ENCODE measurements around the gene RTN4RL2. TPM values are rescaled to one million over a fixed set of nuclear protein-coding genes. Genes with fewer than 3 reads are reported as not detected.

The RTN4RL2 gene
- polyA plus RNA-seq, 3 donors: 0.40 to 0.53 (median 0.44) TPM

GRCh38 chr11:57467508-57468157 is 7.3 kb downstream of the RTN4RL2 start:
- no peak for TF ChIP-seq CTCF (IDR thresholded peaks at IDR 0.05)

GRCh38 chr11:57468276-57468675 is 7.9 kb downstream of the RTN4RL2 start:
- Mint-ChIP-seq H3K36me3 (peaks cover 2 to 16% of the 10 kb centered on the region in 2 donors), H3K27ac (no peak overlapping the region), H3K4me1 (peaks cover 14% of the 10 kb centered on the region), H3K27me3 (ENCODE audit: low read depth in 3 of 3) (peaks cover 0 to 8% (median 1%) of the 10 kb centered on the region in 3 donors), H3K4me3 (no peak overlapping the region), H3K9me3 (no peaks in the 10 kb centered on the region)
- no peak overlapping the region for H3K27ac ChIP-seq (ENCODE audit: low read depth in 1 of 2, low read length in 2 of 2)
- H3K4me2 ChIP-seq (replicated peaks; ENCODE audit: extremely low read depth, low read length, poor library complexity, severe bottlenecking): no peak overlapping the region
- no peaks in the 10 kb centered on the region for H3K79me2 ChIP-seq (ENCODE audit: insufficient read depth, low read length)
- no peak for TF ChIP-seq CTCF (IDR thresholded peaks at IDR 0.05)
- intact Hi-C loops (cut with micrococcal nuclease): no loop called here
- 90% methylated on average over 3 of the region's 4 CpGs for WGBS (ENCODE audit: insufficient coverage)
- H3K4me1 ChIP-seq (ENCODE audit: control insufficient read depth in 1 of 2, insufficient read depth in 2 of 2, low read length in 2 of 2): peaks cover 11 to 14% of the 10 kb centered on the region in 2 donors
- no peak overlapping the region for H3K9ac ChIP-seq (ENCODE audit: insufficient read depth, low read length, poor library complexity, severe bottlenecking)
- H2AFZ ChIP-seq (ENCODE audit: insufficient read depth, low read depth, low read length, poor library complexity, severe bottlenecking): no peak overlapping the region
- no peaks in the 10 kb centered on the region for H3K27me3 ChIP-seq (ENCODE audit: control insufficient read depth in 2 of 2, insufficient read depth in 2 of 2, low read length in 2 of 2)
- no peaks in the 10 kb centered on the region for H3K36me3 ChIP-seq (replicated peaks in 1 of 2; ENCODE audit: control insufficient read depth in 1 of 2, insufficient read depth in 2 of 2, low read length in 2 of 2)
- no peaks in the 10 kb centered on the region for H4K20me1 ChIP-seq (ENCODE audit: insufficient read depth, low read length)
- no peak overlapping the region for H3K4me3 ChIP-seq (replicated peaks in 1 of 3; ENCODE audit: low read depth in 2 of 3, low read length in 3 of 3)
- DNase-seq: no peak
- no peaks in the 10 kb centered on the region for H3K9me3 ChIP-seq (replicated peaks in 1 of 2; ENCODE audit: control insufficient read depth in 1 of 2, insufficient read depth in 1 of 2, low read length in 2 of 2)

More at GRCh38 chr11:57467508-57468157, 7.3 kb downstream of the RTN4RL2 start:
- no peak overlapping the region for H3K4me2 ChIP-seq (replicated peaks; ENCODE audit: extremely low read depth, low read length, poor library complexity, severe bottlenecking)
- H3K27me3 ChIP-seq (ENCODE audit: control insufficient read depth in 2 of 2, insufficient read depth in 2 of 2, low read length in 2 of 2): no peaks in the 10 kb centered on the region
- DNase-seq: no peak
- intact Hi-C loops (cut with micrococcal nuclease): no loop called here
- H3K9ac ChIP-seq (ENCODE audit: insufficient read depth, low read length, poor library complexity, severe bottlenecking): no peak overlapping the region
- H3K4me1 ChIP-seq (ENCODE audit: control insufficient read depth in 1 of 2, insufficient read depth in 2 of 2, low read length in 2 of 2): peaks cover 4 to 8% of the 10 kb centered on the region in 2 donors
- no peak overlapping the region for H3K4me3 Mint-ChIP-seq
- H3K27ac Mint-ChIP-seq: no peak overlapping the region
- H3K79me2 ChIP-seq (ENCODE audit: insufficient read depth, low read length): no peaks in the 10 kb centered on the region
- H3K9me3 Mint-ChIP-seq: no peaks in the 10 kb centered on the region
- no peaks in the 10 kb centered on the region for H3K36me3 ChIP-seq (replicated peaks in 1 of 2; ENCODE audit: control insufficient read depth in 1 of 2, insufficient read depth in 2 of 2, low read length in 2 of 2)
- H3K4me3 ChIP-seq (replicated peaks in 1 of 3; ENCODE audit: low read depth in 2 of 3, low read length in 3 of 3): no peak overlapping the region
- peaks cover 7 to 16% of the 10 kb centered on the region in 2 donors for H3K36me3 Mint-ChIP-seq
- peaks cover 10% of the 10 kb centered on the region for H3K4me1 Mint-ChIP-seq
- peaks cover 0 to 12% (median 6%) of the 10 kb centered on the region in 3 donors for H3K27me3 Mint-ChIP-seq (ENCODE audit: low read depth in 3 of 3)
- WGBS (ENCODE audit: insufficient coverage): 92% methylated on average over 23 of the region's 23 CpGs
- H3K9me3 ChIP-seq (replicated peaks in 1 of 2; ENCODE audit: control insufficient read depth in 1 of 2, insufficient read depth in 1 of 2, low read length in 2 of 2): no peaks in the 10 kb centered on the region
- H2AFZ ChIP-seq (ENCODE audit: insufficient read depth, low read depth, low read length, poor library complexity, severe bottlenecking): no peak overlapping the region
- no peaks in the 10 kb centered on the region for H4K20me1 ChIP-seq (ENCODE audit: insufficient read depth, low read length)
- no peak overlapping the region for H3K27ac ChIP-seq (ENCODE audit: low read depth in 1 of 2, low read length in 2 of 2)

All from CD14-positive monocyte (primary cell).